ENCODE measurements around the gene DROSHA. TPM values are rescaled to one million over a fixed set of nuclear protein-coding genes. Genes with fewer than 3 reads are reported as not detected.
A peak's percentile ranks its signal among the peaks of the same experiment; 100 is the strongest.
"Not testable (repeated sequence)": the region's sequence is repeated elsewhere in the genome, so short reads cannot be mapped to it uniquely, and the experiment has no call there.

The DROSHA gene
- total and polyA plus RNA-seq, 3 experiments from 2014 or later: 22.2 to 75.0 (median 64.1) TPM

GRCh38 chr5:31566362-31566761 is 34.5 kb upstream of the DROSHA start:
- H3K27ac ChIP-seq (ENCODE audit: low read depth, low read length); H3K4me3 ChIP-seq (ENCODE audit: low read length); H3K4me1 Mint-ChIP-seq; H3K36me3 ChIP-seq (ENCODE audit: insufficient read depth, low read length); H3K4me1 ChIP-seq (ENCODE audit: insufficient read depth, low read length); H3K9me3 ChIP-seq (ENCODE audit: low read length); H3K27ac Mint-ChIP-seq; POLR2A ChIA-PET; CTCF ChIA-PET; H3K27me3 ChIP-seq (ENCODE audit: insufficient read depth, low read length, poor library complexity, severe bottlenecking); DNase-seq; H3K4me3 Mint-ChIP-seq: not testable (repeated sequence)
- peaks cover 0 to 11% (median 0%) of the 10 kb centered on the region in 5 donors for H3K9me3 Mint-ChIP-seq
- peaks cover 0 to 21% (median 0%) of the 10 kb centered on the region in 3 donors for H3K36me3 Mint-ChIP-seq
- H3K27me3 Mint-ChIP-seq: peaks cover 9 to 22% of the 10 kb centered on the region in 2 donors

GRCh38 chr5:31563216-31563615 is 31.3 kb upstream of the DROSHA start:
- DNase-seq: no peak
- Mint-ChIP-seq H3K9me3 (peaks cover 0 to 11% (median 0%) of the 10 kb centered on the region in 5 donors), H3K27me3 (peaks cover 9 to 12% of the 10 kb centered on the region in 2 donors), H3K4me3 (no peak overlapping the region), H3K27ac (no peak overlapping the region), H3K36me3 (peaks cover under 1 to 21% (median 1%) of the 10 kb centered on the region in 3 donors), H3K4me1 (no peaks in the 10 kb centered on the region)
- Histone ChIP-seq H3K27me3 (ENCODE audit: insufficient read depth, low read length, poor library complexity, severe bottlenecking) (no peaks in the 10 kb centered on the region), H3K27ac (ENCODE audit: low read depth, low read length) (no peak overlapping the region), H3K4me3 (ENCODE audit: low read length) (no peak overlapping the region), H3K9me3 (ENCODE audit: low read length) (no peaks in the 10 kb centered on the region), H3K36me3 (ENCODE audit: insufficient read depth, low read length) (no peaks in the 10 kb centered on the region), H3K4me1 (ENCODE audit: insufficient read depth, low read length) (no peaks in the 10 kb centered on the region)
- CTCF ChIA-PET: no interaction called here
- POLR2A ChIA-PET: no interaction called here

GRCh38 chr5:31561946-31562345 is 30.1 kb upstream of the DROSHA start:
- H3K9me3 ChIP-seq (ENCODE audit: low read length): no peaks in the 10 kb centered on the region
- Mint-ChIP-seq H3K27me3 (peaks cover 6 to 12% of the 10 kb centered on the region in 2 donors), H3K4me3 (no peak overlapping the region), H3K27ac (peak overlapping the region in 1 of 8 donors; percentile 82), H3K4me1 (no peaks in the 10 kb centered on the region), H3K36me3 (peaks cover 2 to 21% (median 6%) of the 10 kb centered on the region in 3 donors), H3K9me3 (peaks cover 0 to 11% (median 0%) of the 10 kb centered on the region in 5 donors)
- no peaks in the 10 kb centered on the region for H3K36me3 ChIP-seq (ENCODE audit: insufficient read depth, low read length)
- DNase-seq: no peak
- POLR2A ChIA-PET: no interaction called here
- H3K27ac ChIP-seq (ENCODE audit: low read depth, low read length): no peak overlapping the region
- CTCF ChIA-PET: no interaction called here
- no peaks in the 10 kb centered on the region for H3K27me3 ChIP-seq (ENCODE audit: insufficient read depth, low read length, poor library complexity, severe bottlenecking)
- no peaks in the 10 kb centered on the region for H3K4me1 ChIP-seq (ENCODE audit: insufficient read depth, low read length)
- no peak overlapping the region for H3K4me3 ChIP-seq (ENCODE audit: low read length)

GRCh38 chr5:31559942-31560341 is 28.0 kb upstream of the DROSHA start:
- no peak overlapping the region for H3K4me3 Mint-ChIP-seq
- Histone ChIP-seq H3K36me3 (ENCODE audit: insufficient read depth, low read length) (peaks cover 6% of the 10 kb centered on the region), H3K4me1 (ENCODE audit: insufficient read depth, low read length) (no peaks in the 10 kb centered on the region), H3K27ac (ENCODE audit: low read depth, low read length) (no peak overlapping the region), H3K9me3 (ENCODE audit: low read length) (no peaks in the 10 kb centered on the region), H3K4me3 (ENCODE audit: low read length) (no peak overlapping the region), H3K27me3 (ENCODE audit: insufficient read depth, low read length, poor library complexity, severe bottlenecking) (no peaks in the 10 kb centered on the region)
- DNase-seq: no peak
- H3K4me1 Mint-ChIP-seq: no peaks in the 10 kb centered on the region
- H3K36me3 Mint-ChIP-seq: peaks cover 7 to 23% (median 17%) of the 10 kb centered on the region in 3 donors
- peak overlapping the region in 1 of 8 donors; percentile 88 for H3K27ac Mint-ChIP-seq
- peaks cover 1 to 3% of the 10 kb centered on the region in 2 donors for H3K27me3 Mint-ChIP-seq
- H3K9me3 Mint-ChIP-seq: peaks cover 0 to 3% (median 0%) of the 10 kb centered on the region in 5 donors
- POLR2A ChIA-PET: no interaction called here
- CTCF ChIA-PET: no interaction called here

- H3K4me3 ChIP-seq (ENCODE audit: low read length): no peak overlapping the region
- no peaks in the 10 kb centered on the region for H3K27me3 ChIP-seq (ENCODE audit: insufficient read depth, low read length, poor library complexity, severe bottlenecking)
- Mint-ChIP-seq H3K36me3 (peaks cover 23 to 55% (median 24%) of the 10 kb centered on the region in 3 donors), H3K27ac (peak overlapping the region in 2 of 8 donors; percentile 3 to 79), H3K27me3 (no peaks in the 10 kb centered on the region), H3K9me3 (no peaks in the 10 kb centered on the region), H3K4me1 (no peaks in the 10 kb centered on the region), H3K4me3 (no peak overlapping the region)
- no peaks in the 10 kb centered on the region for H3K4me1 ChIP-seq (ENCODE audit: insufficient read depth, low read length)
- POLR2A ChIA-PET: no interaction called here
- DNase-seq: no peak
- no peak overlapping the region for H3K27ac ChIP-seq (ENCODE audit: low read depth, low read length)
- peaks cover 9% of the 10 kb centered on the region for H3K36me3 ChIP-seq (ENCODE audit: insufficient read depth, low read length)
- CTCF ChIA-PET: no interaction called here
- H3K9me3 ChIP-seq (ENCODE audit: low read length): no peaks in the 10 kb centered on the region
Observed at GRCh38 chr5:31556461-31556860, 24.6 kb upstream of the DROSHA start.

GRCh38 chr5:31554552-31554951 is 22.7 kb upstream of the DROSHA start:
- ChIA-PET CTCF (no interaction called here), POLR2A (no interaction called here)
- H3K9me3 ChIP-seq (ENCODE audit: low read length): no peaks in the 10 kb centered on the region
- no peaks in the 10 kb centered on the region for H3K4me1 ChIP-seq (ENCODE audit: insufficient read depth, low read length)
- DNase-seq: no peak
- H3K4me3 ChIP-seq (ENCODE audit: low read length): no peak overlapping the region
- H3K27me3 ChIP-seq (ENCODE audit: insufficient read depth, low read length, poor library complexity, severe bottlenecking): no peaks in the 10 kb centered on the region
- H3K27ac ChIP-seq (ENCODE audit: low read depth, low read length): no peak overlapping the region
- H3K27me3 Mint-ChIP-seq: no peaks in the 10 kb centered on the region
- peaks cover 9% of the 10 kb centered on the region for H3K36me3 ChIP-seq (ENCODE audit: insufficient read depth, low read length)
- H3K4me1 Mint-ChIP-seq: no peaks in the 10 kb centered on the region
- peaks cover 23 to 68% (median 25%) of the 10 kb centered on the region in 3 donors for H3K36me3 Mint-ChIP-seq
- no peak overlapping the region for H3K4me3 Mint-ChIP-seq
- no peaks in the 10 kb centered on the region for H3K9me3 Mint-ChIP-seq
- no peak overlapping the region for H3K27ac Mint-ChIP-seq

GRCh38 chr5:31553863-31554262 is 22.0 kb upstream of the DROSHA start:
- H3K9me3 ChIP-seq (ENCODE audit: low read length): no peaks in the 10 kb centered on the region
- no peak overlapping the region for H3K4me3 Mint-ChIP-seq
- peak overlapping the region in 2 of 8 donors; percentile 20 to 42 for H3K27ac Mint-ChIP-seq
- peaks cover 24 to 73% (median 27%) of the 10 kb centered on the region in 3 donors for H3K36me3 Mint-ChIP-seq
- CTCF ChIA-PET: no interaction called here
- no peaks in the 10 kb centered on the region for H3K27me3 Mint-ChIP-seq
- H3K27ac ChIP-seq (ENCODE audit: low read depth, low read length): no peak overlapping the region
- POLR2A ChIA-PET: no interaction called here
- no peaks in the 10 kb centered on the region for H3K4me1 Mint-ChIP-seq
- DNase-seq: no peak
- no peaks in the 10 kb centered on the region for H3K9me3 Mint-ChIP-seq
- no peaks in the 10 kb centered on the region for H3K27me3 ChIP-seq (ENCODE audit: insufficient read depth, low read length, poor library complexity, severe bottlenecking)
- no peak overlapping the region for H3K4me3 ChIP-seq (ENCODE audit: low read length)
- peaks cover 9% of the 10 kb centered on the region for H3K36me3 ChIP-seq (ENCODE audit: insufficient read depth, low read length)
- H3K4me1 ChIP-seq (ENCODE audit: insufficient read depth, low read length): no peaks in the 10 kb centered on the region

GRCh38 chr5:31551878-31552277 is 20.0 kb upstream of the DROSHA start:
- Mint-ChIP-seq H3K4me1 (no peaks in the 10 kb centered on the region), H3K27ac (peak overlapping the region in 1 of 8 donors; percentile 44), H3K36me3 (peaks cover 38 to 86% (median 43%) of the 10 kb centered on the region in 3 donors), H3K4me3 (no peak overlapping the region), H3K27me3 (no peaks in the 10 kb centered on the region), H3K9me3 (no peaks in the 10 kb centered on the region)
- CTCF ChIA-PET: no interaction called here
- DNase-seq: no peak
- Histone ChIP-seq H3K36me3 (ENCODE audit: insufficient read depth, low read length) (peaks cover 9% of the 10 kb centered on the region), H3K27me3 (ENCODE audit: insufficient read depth, low read length, poor library complexity, severe bottlenecking) (no peaks in the 10 kb centered on the region), H3K4me1 (ENCODE audit: insufficient read depth, low read length) (no peaks in the 10 kb centered on the region), H3K9me3 (ENCODE audit: low read length) (no peaks in the 10 kb centered on the region), H3K4me3 (ENCODE audit: low read length) (no peak overlapping the region), H3K27ac (ENCODE audit: low read depth, low read length) (no peak overlapping the region)
- POLR2A ChIA-PET: interaction anchor here (1.1 kb wide), 1 partner anchor 20 kb away, joined by 3 read pairs; the partner anchor contains the start of genes C5orf22 and DROSHA

GRCh38 chr5:31549114-31549513 is 17.2 kb upstream of the DROSHA start:
- H3K27me3 Mint-ChIP-seq; H3K27ac ChIP-seq (ENCODE audit: low read depth, low read length); H3K27ac Mint-ChIP-seq; H3K36me3 ChIP-seq (ENCODE audit: insufficient read depth, low read length); H3K4me1 ChIP-seq (ENCODE audit: insufficient read depth, low read length); CTCF ChIA-PET; H3K9me3 ChIP-seq (ENCODE audit: low read length); H3K27me3 ChIP-seq (ENCODE audit: insufficient read depth, low read length, poor library complexity, severe bottlenecking); POLR2A ChIA-PET; H3K4me3 ChIP-seq (ENCODE audit: low read length); H3K4me1 Mint-ChIP-seq; DNase-seq; H3K9me3 Mint-ChIP-seq; H3K4me3 Mint-ChIP-seq: not testable (repeated sequence)
- H3K36me3 Mint-ChIP-seq: peaks cover 38 to 84% (median 46%) of the 10 kb centered on the region in 3 donors

Measured in CD8-positive, alpha-beta memory T cell (primary cell).